ENCODE measurements around the gene EMP1. TPM values are rescaled to one million over a fixed set of nuclear protein-coding genes. Genes with fewer than 3 reads are reported as not detected.

Gene EMP1
- total and polyA plus RNA-seq, 2 donors (not counting 3 experiments of a cell fraction or from before 2014, with no cell fraction given) = 265 to 528 TPM

- no peaks in the 10 kb centered on the region for H3K9me3 ChIP-seq (replicated peaks; ENCODE audit: control insufficient read depth, insufficient read depth, low read length)
- H2AFZ ChIP-seq (ENCODE audit: low read depth, low read length) = no peak overlapping the region
- no peaks in the 10 kb centered on the region for H4K20me1 ChIP-seq (replicated peaks; ENCODE audit: control insufficient read depth, extremely low read depth, insufficient read depth, low read length)
- no peaks in the 10 kb centered on the region for H3K79me2 ChIP-seq (ENCODE audit: control insufficient read depth, insufficient read depth, low read length)
- DNase-seq (ENCODE audit: low read depth, low spot score) (no peak), FAIRE-seq (no peak)
- intact Hi-C loops (cut with micrococcal nuclease) (no loop called here), dilution Hi-C loops (cut with MboI; ENCODE audit: extremely low pct_ligation_motif_present, low sequenced_read_pairs) (no loop called here)
- no peak overlapping the region for H3K4me3 ChIP-seq (replicated peaks in 1 of 3; ENCODE audit: insufficient read depth in 1 of 3, low read depth in 1 of 3, low read length in 3 of 3)
- ChIA-PET POLR2A (no interaction called here), CTCF (interaction anchor here (1.6 kb wide), 1 partner anchor 10 kb away, joined by 3 read pairs; no protein-coding TSS in a partner anchor)
- BruUV-seq (replicated peaks) = no TSS peak
- H3K4me1 ChIP-seq (ENCODE audit: control insufficient read depth, extremely low read depth, insufficient read depth, low read length) = no peaks in the 10 kb centered on the region
- no peak overlapping the region for H3K27ac ChIP-seq (ENCODE audit: insufficient read depth, low read depth, low read length)
- no peaks in the 10 kb centered on the region for H3K9me1 ChIP-seq (replicated peaks; ENCODE audit: control insufficient read depth, extremely low read depth, insufficient read depth, low read length)
- no peak overlapping the region for H3K9ac ChIP-seq (replicated peaks; ENCODE audit: extremely low read depth, insufficient read depth, low read length)
- H3K36me3 ChIP-seq (ENCODE audit: control insufficient read depth in 2 of 2, extremely low read depth in 1 of 2, insufficient read depth in 2 of 2, low read length in 2 of 2) = no peaks in the 10 kb centered on the region
- H3K4me2 ChIP-seq (ENCODE audit: insufficient read depth, low read length) = no peak overlapping the region
- TF ChIP-seq POLR2A (IDR thresholded peaks at IDR 0.05; ENCODE audit: low read depth, low read length) (no peak), GATA2 (IDR thresholded peaks at IDR 0.05; ENCODE audit: insufficient read depth, insufficient read length, low read depth, low read length) (no peak), FOS (IDR thresholded peaks at IDR 0.05; ENCODE audit: borderline replicate concordance, insufficient read depth, low read length) (no peak), EZH2 (IDR thresholded peaks at IDR 0.05; ENCODE audit: borderline replicate concordance, low read depth, low read length, severe bottlenecking) (no peak), CTCF (IDR thresholded peaks at IDR 0.05; ENCODE audit: extremely low read depth in 1 of 2, insufficient read depth in 1 of 2, low read depth in 1 of 2, low read length in 2 of 2) (no peak)
- peaks cover 0 to 2% of the 10 kb centered on the region in 2 experiments for H3K27me3 ChIP-seq (ENCODE audit: control insufficient read depth in 2 of 2, insufficient read depth in 2 of 2, low read length in 2 of 2)
Observed at GRCh38 chr12:13242936-13243335, 46.4 kb downstream of the EMP1 start.

- Histone ChIP-seq H3K27me3 (ENCODE audit: control insufficient read depth in 2 of 2, insufficient read depth in 2 of 2, low read length in 2 of 2) (peaks cover 0 to 4% of the 10 kb centered on the region in 2 experiments), H3K79me2 (ENCODE audit: control insufficient read depth, insufficient read depth, low read length) (no peaks in the 10 kb centered on the region), H2AFZ (ENCODE audit: low read depth, low read length) (no peak overlapping the region), H3K27ac (ENCODE audit: insufficient read depth, low read depth, low read length) (no peak overlapping the region), H3K9ac (replicated peaks; ENCODE audit: extremely low read depth, insufficient read depth, low read length) (no peak overlapping the region), H3K4me2 (ENCODE audit: insufficient read depth, low read length) (no peak overlapping the region), H4K20me1 (replicated peaks; ENCODE audit: control insufficient read depth, extremely low read depth, insufficient read depth, low read length) (no peaks in the 10 kb centered on the region), H3K9me3 (replicated peaks; ENCODE audit: control insufficient read depth, insufficient read depth, low read length) (no peaks in the 10 kb centered on the region), H3K4me1 (ENCODE audit: control insufficient read depth, extremely low read depth, insufficient read depth, low read length) (no peaks in the 10 kb centered on the region), H3K9me1 (replicated peaks; ENCODE audit: control insufficient read depth, extremely low read depth, insufficient read depth, low read length) (no peaks in the 10 kb centered on the region), H3K4me3 (replicated peaks in 1 of 3; ENCODE audit: insufficient read depth in 1 of 3, low read depth in 1 of 3, low read length in 3 of 3) (no peak overlapping the region), H3K36me3 (ENCODE audit: control insufficient read depth in 2 of 2, extremely low read depth in 1 of 2, insufficient read depth in 2 of 2, low read length in 2 of 2) (no peaks in the 10 kb centered on the region)
- FAIRE-seq (no peak), DNase-seq (ENCODE audit: low read depth, low spot score) (no peak)
- ChIA-PET POLR2A (no interaction called here), CTCF (interaction anchor here (1.6 kb wide), 1 partner anchor 9 kb away, joined by 3 read pairs; no protein-coding TSS in a partner anchor)
- dilution Hi-C loops (cut with MboI; ENCODE audit: extremely low pct_ligation_motif_present, low sequenced_read_pairs) (no loop called here), intact Hi-C loops (cut with micrococcal nuclease) (no loop called here)
- no TSS peak for BruUV-seq (replicated peaks)
- TF ChIP-seq POLR2A (IDR thresholded peaks at IDR 0.05; ENCODE audit: low read depth, low read length) (no peak), POLR2AphosphoS5 (IDR thresholded peaks at IDR 0.05; ENCODE audit: insufficient read depth, low read depth, low read length) (no peak), FOS (IDR thresholded peaks at IDR 0.05; ENCODE audit: borderline replicate concordance, insufficient read depth, low read length) (no peak), MAX (IDR thresholded peaks at IDR 0.05; ENCODE audit: insufficient read depth, insufficient read length) (no peak)
Observed at GRCh38 chr12:13243516-13244070, 47.1 kb downstream of the EMP1 start.

Data from endothelial cell of umbilical vein (primary cell).